Endodermal cell (in vitro differentiated cells): ENCODE results near the gene SYNGR1. TPM values are rescaled to one million over a fixed set of nuclear protein-coding genes. Genes with fewer than 3 reads are reported as not detected.

Experiments
- DNase-seq: peaks from one replicate; pipeline ENCODE4 v3.0.0-alpha.2; 2017
- H3K27ac ChIP-seq: 2 replicates; pipeline ENCODE4 v1.5.1; 2013; ENCODE audit warnings: mild to moderate bottlenecking, low read depth, low read length, moderate library complexity
- H3K27me3 ChIP-seq: 2 replicates; pipeline ENCODE4 v1.6.1; 2013; ENCODE audit warnings: mild to moderate bottlenecking, low read length, moderate library complexity; ENCODE audit not compliant: insufficient read depth, control insufficient read depth, poor library complexity, severe bottlenecking
- H3K36me3 ChIP-seq: 2 replicates; pipeline ENCODE4 v1.7.0; 2013; ENCODE audit warnings: mild to moderate bottlenecking, low read length, moderate library complexity; ENCODE audit not compliant: control insufficient read depth, insufficient read depth
- H3K4me1 ChIP-seq: one replicate; pipeline ENCODE4 v1.7.0; 2013; ENCODE audit warnings: low read length; ENCODE audit not compliant: control insufficient read depth, insufficient read depth
- H3K4me3 ChIP-seq: 2 replicates; pipeline ENCODE4 v1.5.1; 2013; ENCODE audit warnings: mild to moderate bottlenecking, low read length, moderate library complexity
- H3K9ac ChIP-seq: 2 replicates; pipeline ENCODE4 v1.6.1; 2013; ENCODE audit warnings: mild to moderate bottlenecking, low read length, moderate library complexity; ENCODE audit not compliant: poor library complexity, severe bottlenecking; ENCODE audit errors: extremely low read depth
- H3K9me3 ChIP-seq: 2 replicates; pipeline ENCODE4 v1.6.1; 2013; ENCODE audit warnings: mild to moderate bottlenecking, low read length, moderate library complexity; ENCODE audit not compliant: control insufficient read depth
- H3K27ac Mint-ChIP-seq: 2 replicates; pipeline ENCODE4 v1.8.0; 2020; ENCODE audit warnings: mixed read lengths
- H3K27me3 Mint-ChIP-seq: 2 replicates; pipeline ENCODE4 v1.8.0; 2021; ENCODE audit warnings: mild to moderate bottlenecking, mixed read lengths; ENCODE audit not compliant: insufficient read depth
- H3K36me3 Mint-ChIP-seq: 2 replicates; pipeline ENCODE4 v1.8.0; 2020; ENCODE audit warnings: low read depth, mixed read lengths
- H3K4me1 Mint-ChIP-seq: 2 replicates; pipeline ENCODE4 v1.8.0; 2020; ENCODE audit warnings: mixed read lengths
- H3K4me3 Mint-ChIP-seq: 2 replicates; pipeline ENCODE4 v1.8.0; 2020; ENCODE audit warnings: mild to moderate bottlenecking, moderate library complexity, mixed read lengths
- H3K9me3 Mint-ChIP-seq: 2 replicates; pipeline ENCODE4 v1.8.0; 2020; ENCODE audit warnings: mild to moderate bottlenecking, mixed read lengths
- CTCF ChIP-seq: fragments of 200-600 bp; sonication (generic); conservative IDR thresholded peaks from 2 replicates; pipeline ENCODE4 v1.5.0; 2021; ENCODE audit warnings: antibody characterized with exemption, mild to moderate bottlenecking
- WGBS, 2 experiments: methylation state at CpG; one replicate each; pipeline versions ENCODE4 v1.1.5 to v1.1.7; 2013; ENCODE audit warnings: missing lambda C conversion rate in 2 of 2, mixed read lengths in 1 of 2; ENCODE audit not compliant: insufficient coverage in 1 of 2, insufficient read length in 1 of 2; 5-methylcytosine and 5-hydroxymethylcytosine counted together
- total RNA-seq, 2 donors: library from RNA; stranded (reverse); fragmentation: NEBNext Ultra II Directional in 1 of 2; extraction: Animal tissue kit (Norgen Biotek cat#: 25700) in 1 of 2; gene quantifications; 2 replicates in 1 of 2; 3 replicates in 1 of 2; pipeline ENCODE4 v1.2.1, GENCODE V29; 2021

SYNGR1 gene
- total RNA-seq, 2 donors from 2014 or later, result 19.0 to 36.3 TPM

- Histone ChIP-seq H3K27ac (no peak overlapping the region), H3K36me3 (no peaks in the 10 kb centered on the region), H3K4me3 (no peak overlapping the region), H3K9me3 (no peaks in the 10 kb centered on the region), H3K27me3 (no peaks in the 10 kb centered on the region), H3K9ac (no peak overlapping the region), H3K4me1 (no peaks in the 10 kb centered on the region)
- H3K4me3 Mint-ChIP-seq, result no peak overlapping the region
- H3K4me1 Mint-ChIP-seq, result peaks cover 5% of the 10 kb centered on the region
- H3K9me3 Mint-ChIP-seq, result no peaks in the 10 kb centered on the region
- peaks cover 5% of the 10 kb centered on the region for H3K36me3 Mint-ChIP-seq
- H3K27me3 Mint-ChIP-seq, result no peaks in the 10 kb centered on the region
- WGBS, 2 experiments, result 92 to 94% methylated on average over 4 to 14 of the region's 14 CpGs
- H3K27ac Mint-ChIP-seq, result no peak overlapping the region
- no peak for TF ChIP-seq CTCF
- DNase-seq, result peak; percentile 49
Measured at GRCh38 chr22:39381009-39381755, 31.4 kb downstream of the SYNGR1 start.

- 93 to 94% methylated on average over 3 to 8 of the region's 8 CpGs for WGBS, 2 experiments
- H3K27ac Mint-ChIP-seq, result no peak overlapping the region
- H3K36me3 Mint-ChIP-seq, result peaks cover 5% of the 10 kb centered on the region
Measured at GRCh38 chr22:39381930-39382329, 32.1 kb downstream of the SYNGR1 start.

GRCh38 chr22:39382410-39382809 is 32.6 kb downstream of the SYNGR1 start:
- H3K9me3 Mint-ChIP-seq, result no peaks in the 10 kb centered on the region
- no peak for TF ChIP-seq CTCF
- H3K4me3 ChIP-seq, result no peak overlapping the region
- no peak overlapping the region for H3K4me3 Mint-ChIP-seq
- no peaks in the 10 kb centered on the region for H3K9me3 ChIP-seq
- H3K27me3 Mint-ChIP-seq, result no peaks in the 10 kb centered on the region
- no peaks in the 10 kb centered on the region for H3K4me1 ChIP-seq
- H3K27ac Mint-ChIP-seq, result no peak overlapping the region
- H3K27me3 ChIP-seq, result no peaks in the 10 kb centered on the region
- no peak overlapping the region for H3K9ac ChIP-seq
- no peak for DNase-seq
- peaks cover 5% of the 10 kb centered on the region for H3K4me1 Mint-ChIP-seq
- H3K36me3 Mint-ChIP-seq, result peaks cover 5% of the 10 kb centered on the region
- 87 to 100% methylated on average over 4 to 5 of the region's 5 CpGs for WGBS, 2 experiments
- no peaks in the 10 kb centered on the region for H3K36me3 ChIP-seq
- no peak overlapping the region for H3K27ac ChIP-seq

More at GRCh38 chr22:39381930-39382329, 32.1 kb downstream of the SYNGR1 start:
- Mint-ChIP-seq H3K4me3 (no peak overlapping the region), H3K27me3 (no peaks in the 10 kb centered on the region), H3K9me3 (no peaks in the 10 kb centered on the region), H3K4me1 (peaks cover 5% of the 10 kb centered on the region)
- TF ChIP-seq CTCF, result no peak
- H3K9me3 ChIP-seq, result no peaks in the 10 kb centered on the region
- no peaks in the 10 kb centered on the region for H3K36me3 ChIP-seq
- H3K4me1 ChIP-seq, result no peaks in the 10 kb centered on the region
- no peak overlapping the region for H3K4me3 ChIP-seq
- H3K27me3 ChIP-seq, result no peaks in the 10 kb centered on the region
- no peak overlapping the region for H3K9ac ChIP-seq
- no peak for DNase-seq
- H3K27ac ChIP-seq, result no peak overlapping the region
